GM18526 (cell line): ENCODE measurements around the gene TCEAL8.

Experiments
- POLR2A ChIP-seq: IDR thresholded peaks from 3 replicates; pipeline ENCODE4 v1.6.1; 2011; ENCODE audit not compliant: insufficient read length; ENCODE audit errors: extremely low read depth

TCEAL8 gene

GRCh38 chrX:103254921-103255493, at the start of gene TCEAL8:
TSS of gene TCEAL8 (minus strand) at chrX:103255155. CDS start at chrX:103253979, 1,176 bp downstream.
- peak; percentile 24 for TF ChIP-seq POLR2A

GRCh38 chrX:103304705-103305104, 49.8 kb upstream of the TCEAL8 start:
- no peak for TF ChIP-seq POLR2A

DNA sequence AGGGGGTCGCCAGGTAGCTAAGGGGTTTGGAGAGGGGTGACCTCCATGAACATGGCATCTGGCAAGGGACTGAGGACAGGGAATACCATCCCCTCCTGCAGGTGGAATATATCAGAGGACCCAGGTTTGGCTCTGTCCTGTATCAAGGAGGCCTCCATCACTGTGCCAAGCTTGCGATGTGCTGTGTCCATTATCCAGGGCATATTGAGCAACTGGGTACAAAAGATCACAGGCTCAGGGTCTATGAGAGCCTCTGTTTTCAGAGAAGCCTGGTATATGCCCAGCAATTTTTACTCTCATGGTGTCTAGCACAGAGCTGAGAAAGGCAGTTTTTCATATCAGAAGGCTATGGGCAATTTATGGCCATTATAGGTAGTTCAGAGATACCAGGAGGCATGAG, 38.2 kb upstream of the TCEAL8 start:
- no peak for TF ChIP-seq POLR2A

DNA sequence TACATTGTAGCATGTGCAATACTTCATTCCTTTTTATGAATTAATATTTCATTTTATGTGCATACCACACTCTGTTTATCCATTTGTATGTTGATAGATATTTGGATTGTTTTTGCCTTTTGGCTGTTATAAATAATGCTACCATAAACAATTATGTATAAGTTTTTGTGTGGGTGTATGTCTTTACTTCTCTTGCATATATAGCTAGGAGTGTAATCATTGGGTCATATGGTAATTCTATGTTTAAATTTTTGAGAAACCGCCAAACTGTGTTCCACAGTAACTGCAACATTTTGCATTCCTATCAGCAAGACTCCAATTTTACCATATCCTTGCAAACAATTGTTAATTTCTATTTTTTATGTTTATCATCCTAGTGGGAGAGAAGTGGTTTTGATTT, 24.7 kb upstream of the TCEAL8 start:
- TF ChIP-seq POLR2A: no peak

DNA sequence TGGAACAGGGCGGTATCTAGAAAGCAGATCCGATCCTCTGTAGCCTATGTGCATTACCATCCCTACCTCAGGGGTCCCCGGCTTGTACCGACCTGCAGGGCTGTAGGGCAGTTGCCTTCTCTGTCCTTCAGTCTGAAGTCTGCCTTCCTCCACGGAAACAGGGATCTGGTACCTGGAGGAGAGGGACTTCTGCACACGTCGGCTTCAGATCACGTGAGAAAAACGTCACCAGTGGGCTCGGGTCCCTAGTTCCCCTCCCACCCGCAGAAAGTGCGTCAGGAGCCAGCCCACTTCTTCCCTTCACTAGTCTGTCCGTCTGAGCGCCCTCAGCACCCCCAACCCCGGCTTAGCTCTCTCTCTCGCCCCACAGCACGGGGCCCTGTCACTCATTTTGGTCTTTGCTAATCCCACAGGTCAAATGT, 21.6 kb upstream of the TCEAL8 start, which contains the start of gene TCEAL5:
Gene TCEAL5, minus strand, starts transcription at position 170 of the 422 bp plus-strand sequence. CDS start 2,187 bp downstream, outside the sequence.
- TF ChIP-seq POLR2A: no peak

GRCh38 chrX:103275947-103276567, 21.1 kb upstream of the TCEAL8 start:
- no peak for TF ChIP-seq POLR2A

DNA sequence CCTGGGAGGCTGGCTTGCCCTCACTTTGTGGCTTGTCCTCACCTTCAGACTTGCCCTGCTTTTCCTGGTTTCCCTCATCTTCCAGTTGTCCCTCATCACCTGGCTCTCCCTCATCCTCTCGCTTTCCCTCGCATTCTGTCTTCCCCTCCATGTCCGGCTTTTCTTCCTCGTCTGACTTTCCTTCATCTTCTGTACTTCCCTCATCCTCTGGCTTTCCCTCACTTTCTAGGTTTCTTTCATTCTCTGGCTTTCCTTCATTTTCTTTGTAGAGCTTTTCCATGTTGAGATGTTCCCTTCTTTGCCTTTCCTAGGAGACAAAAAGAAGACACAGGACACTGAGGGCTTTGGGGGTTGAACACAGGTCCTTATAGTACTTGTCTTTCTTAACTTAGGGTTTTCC, 19.3 kb upstream of the TCEAL8 start:
- no peak for TF ChIP-seq POLR2A

DNA sequence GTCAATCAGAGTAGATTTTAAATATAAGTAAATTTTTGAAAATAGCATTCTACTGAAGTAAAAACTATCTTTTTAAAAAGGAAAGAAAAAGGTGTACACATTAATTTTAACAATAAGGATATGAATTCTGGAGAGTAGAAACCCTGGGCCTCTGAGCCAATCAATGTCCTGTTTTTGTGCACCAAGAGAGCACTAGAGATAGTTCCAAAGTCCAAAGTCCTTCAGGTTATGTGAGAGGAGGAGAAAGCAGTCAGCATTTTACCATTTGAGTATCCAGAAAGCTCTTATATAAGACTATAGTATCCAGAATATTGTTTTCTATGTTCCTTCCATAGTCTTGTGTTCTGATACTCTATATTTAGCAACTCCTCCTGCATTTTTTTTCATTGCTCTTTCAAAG, 3.3 kb upstream of the TCEAL8 start:
- TF ChIP-seq POLR2A: no peak

DNA sequence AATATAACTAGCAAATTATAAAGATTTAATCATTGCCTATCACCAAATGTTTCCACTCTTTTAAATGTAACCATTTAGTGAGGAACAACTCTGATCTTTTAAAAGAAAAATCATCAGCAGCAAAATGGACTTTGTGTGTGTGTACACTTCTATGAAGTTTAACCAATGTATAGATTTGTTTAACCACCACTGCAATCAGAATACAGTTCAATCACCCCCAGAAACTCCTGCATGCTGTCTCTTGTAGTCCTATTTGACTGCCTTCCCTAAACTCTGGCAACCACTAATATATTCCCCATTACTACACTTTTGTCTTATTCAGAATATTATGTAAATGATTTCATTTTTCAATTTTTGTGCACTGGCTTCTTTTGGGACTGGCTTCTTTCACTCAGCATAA, 1.7 kb upstream of the TCEAL8 start:
- no peak for TF ChIP-seq POLR2A

GRCh38 chrX:103254171-103254824, 657 bp downstream of the TCEAL8 start:
- TF ChIP-seq POLR2A: no peak

- no peak for TF ChIP-seq POLR2A
Observed at GRCh38 chrX:103253608-103254007, 1.3 kb downstream of the TCEAL8 start.

GRCh38 chrX:103250977-103251376, 4.0 kb downstream of the TCEAL8 start:
- no peak for TF ChIP-seq POLR2A

DNA sequence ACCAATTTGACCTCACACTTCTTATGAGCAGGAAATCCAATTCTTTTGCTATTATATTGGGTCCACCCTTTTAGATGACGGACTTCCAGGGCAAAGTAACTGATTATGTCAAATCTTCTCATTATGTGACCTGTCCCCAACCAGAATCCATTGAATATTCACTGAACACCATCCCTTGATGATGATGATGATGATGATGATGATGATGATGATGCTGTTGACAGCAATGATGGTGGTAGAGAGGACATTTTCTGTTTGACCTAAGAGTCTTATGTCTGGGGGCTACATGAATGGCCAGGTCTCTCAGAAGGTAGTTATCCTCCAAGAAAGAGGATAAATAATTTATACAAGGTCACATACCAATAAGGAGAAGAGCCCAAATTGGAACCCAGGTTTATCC, 5.2 kb downstream of the TCEAL8 start:
- TF ChIP-seq POLR2A: no peak

GRCh38 chrX:103248553-103248952, 6.4 kb downstream of the TCEAL8 start:
- no peak for TF ChIP-seq POLR2A

DNA sequence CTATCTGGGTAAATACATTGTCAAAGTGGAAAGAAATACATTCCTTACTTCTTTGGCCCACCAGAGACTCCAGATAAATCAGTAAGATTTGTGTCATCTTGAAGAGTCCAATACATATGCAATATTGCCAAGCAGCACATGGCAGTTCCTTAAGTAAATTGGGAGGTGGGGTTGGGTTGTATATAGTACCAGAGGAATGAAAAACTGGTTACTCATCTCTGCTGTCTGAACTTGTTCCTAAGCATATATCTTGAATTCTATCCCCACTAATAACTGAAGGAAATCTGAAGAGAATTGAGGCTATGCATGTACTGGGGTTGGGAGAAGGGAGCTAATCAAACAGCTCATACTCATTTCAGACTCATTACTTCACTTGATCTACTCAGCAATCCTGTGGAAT, 14.8 kb downstream of the TCEAL8 start:
- TF ChIP-seq POLR2A: no peak

GRCh38 chrX:103236296-103236695, 18.7 kb downstream of the TCEAL8 start:
- TF ChIP-seq POLR2A: no peak
